Small intestine (tissue), 7 donors: ENCODE results near the gene ALDH3B2. TPM values are rescaled to one million over a fixed set of nuclear protein-coding genes. Genes with fewer than 3 reads are reported as not detected.
"Not testable (repeated sequence)": the region's sequence is repeated elsewhere in the genome, so short reads cannot be mapped to it uniquely, and the experiment has no call there.

Experiments
- DNase-seq, 2 donors: peaks; one replicate each; pipeline versions ENCODE4 v3.0.0 to v3.0.0-alpha.2; 2013
- FAIRE-seq: peaks from 2 replicates; lab custom pipeline; 2012; peaks lifted over from hg19 to GRCh38; lab: Jason Lieb, UNC
- H3K27ac ChIP-seq, 3 donors: one replicate each; pipeline ENCODE4 v1.5.1; 2013; ENCODE audit warnings: low read length in 2 of 3, mild to moderate bottlenecking in 2 of 3, control low read depth in 1 of 3, inconsistent platforms in 1 of 3, low read depth in 1 of 3, moderate library complexity in 1 of 3
- H3K27me3 ChIP-seq, 3 donors: one replicate each; pipeline ENCODE4 v1.6.1; 2013; ENCODE audit warnings: low read length in 3 of 3, inconsistent platforms in 1 of 3; ENCODE audit not compliant: control insufficient read depth in 3 of 3, insufficient read depth in 3 of 3
- H3K36me3 ChIP-seq, 3 donors: one replicate each; pipeline ENCODE4 v1.6.1; 2013; ENCODE audit warnings: low read length in 3 of 3, inconsistent platforms in 1 of 3, low read depth in 1 of 3, mild to moderate bottlenecking in 1 of 3, moderate library complexity in 1 of 3; ENCODE audit not compliant: control insufficient read depth in 3 of 3, insufficient read depth in 2 of 3
- H3K4me1 ChIP-seq, 3 donors: one replicate each; pipeline ENCODE4 v1.6.1; 2013; ENCODE audit warnings: low read length in 2 of 3, inconsistent platforms in 1 of 3, low read depth in 1 of 3, mild to moderate bottlenecking in 1 of 3, moderate library complexity in 1 of 3; ENCODE audit not compliant: control insufficient read depth in 3 of 3, insufficient read depth in 2 of 3
- H3K4me3 ChIP-seq, 3 donors: one replicate each; pipeline ENCODE4 v1.5.1; 2013; ENCODE audit warnings: low read length in 3 of 3, control low read depth in 1 of 3, inconsistent platforms in 1 of 3, low read depth in 1 of 3, mild to moderate bottlenecking in 1 of 3, moderate library complexity in 1 of 3
- H3K9me3 ChIP-seq, 2 donors: one replicate each; pipeline ENCODE4 v1.6.1; 2013; ENCODE audit warnings: low read depth in 1 of 2, low read length in 1 of 2; ENCODE audit not compliant: control insufficient read depth in 2 of 2, insufficient read depth in 1 of 2
- WGBS, 3 donors: extraction: QIAGEN DNeasy Blood & Tissue Kit; methylation state at CpG; one replicate each; pipeline ENCODE4 v1.1.7; 2013; 5-methylcytosine and 5-hydroxymethylcytosine counted together
- polyA plus RNA-seq, 4 donors: library from polyadenylated mRNA; stranded (reverse) in 3 of 4; unstranded in 1 of 4; fragments of 200-250 nt in 3 of 4; fragments of 120-200 nt in 1 of 4; gene quantifications; one replicate each; pipeline versions ENCODE4 v1.2.1 to v1.2.3, GENCODE V29; 2013
- donor health status: healthy with polysubstance abuse.
- donor health status: control.
- donor health status: control.
- donor health status: Bipolar disorder and iron deficiency.
- donor health status: healthy.

Gene ALDH3B2
- polyA plus RNA-seq, 4 donors, result 0.03 to 0.12 TPM; not detected in 2

- DNase-seq, H3K36me3 ChIP-seq, H3K4me1 ChIP-seq, FAIRE-seq, H3K9me3 ChIP-seq, H3K27me3 ChIP-seq, H3K27ac ChIP-seq, H3K4me3 ChIP-seq: not testable (repeated sequence)
- 73 to 80% (median 79%) methylated on average over 6 to 7 of the region's 7 CpGs for WGBS, 3 donors
Observed at GRCh38 chr11:67622905-67623304, 51.5 kb downstream of the ALDH3B2 start.

GRCh38 chr11:67621928-67622327 is 52.5 kb downstream of the ALDH3B2 start:
- H3K9me3 ChIP-seq, DNase-seq, H3K4me1 ChIP-seq, H3K27ac ChIP-seq, FAIRE-seq, H3K36me3 ChIP-seq, H3K27me3 ChIP-seq, H3K4me3 ChIP-seq: not testable (repeated sequence)
- 71 to 85% (median 79%) methylated on average over 3 of the region's 3 CpGs for WGBS, 3 donors

DNA sequence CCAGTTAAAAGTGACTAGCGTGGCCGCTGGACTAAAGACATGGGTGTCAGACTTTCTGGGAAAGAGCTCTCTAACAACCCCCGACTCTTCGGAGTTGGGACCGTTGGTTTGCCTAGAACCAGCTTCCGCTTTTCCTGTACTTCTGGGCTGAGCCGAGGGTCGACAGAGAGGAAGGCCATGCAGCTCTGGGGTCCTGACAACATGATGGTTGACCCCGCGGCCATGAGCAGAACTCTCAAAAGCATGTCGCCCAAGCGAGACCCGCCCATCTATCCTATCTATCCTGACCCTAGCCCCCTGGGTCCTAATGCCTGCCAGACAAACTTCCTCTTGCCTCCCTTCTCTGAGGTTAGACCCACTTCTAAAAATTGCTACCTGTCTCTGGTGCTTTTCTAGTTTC is 53.8 kb downstream of the ALDH3B2 start:
- H3K9me3 ChIP-seq, DNase-seq, FAIRE-seq, H3K4me3 ChIP-seq, H3K27me3 ChIP-seq, H3K36me3 ChIP-seq, H3K4me1 ChIP-seq, H3K27ac ChIP-seq: not testable (repeated sequence)
- 84 to 91% (median 87%) methylated on average over 13 of the region's 13 CpGs for WGBS, 3 donors

- H3K9me3 ChIP-seq, H3K36me3 ChIP-seq, DNase-seq, FAIRE-seq, H3K27ac ChIP-seq, H3K4me3 ChIP-seq, H3K4me1 ChIP-seq: not testable (repeated sequence)
- peaks cover 0 to 10% (median 0%) of the 10 kb centered on the region in 3 donors for H3K27me3 ChIP-seq
- 84 to 89% (median 88%) methylated on average over 33 of the region's 33 CpGs for WGBS, 3 donors
Observed at GRCh38 chr11:67619683-67620618, 54.5 kb downstream of the ALDH3B2 start.

GRCh38 chr11:67618901-67619659 is 55.3 kb downstream of the ALDH3B2 start:
- Histone ChIP-seq H3K4me1 (peaks cover 0 to 14% (median 0%) of the 10 kb centered on the region in 3 donors), H3K27me3 (peaks cover 0 to 10% (median 0%) of the 10 kb centered on the region in 3 donors)
- not testable (repeated sequence) for H3K4me3 ChIP-seq, FAIRE-seq, H3K27ac ChIP-seq, H3K36me3 ChIP-seq, DNase-seq, H3K9me3 ChIP-seq
- WGBS, 3 donors, result 90 to 96% (median 95%) methylated on average over 26 to 40 of the region's 40 CpGs

DNA sequence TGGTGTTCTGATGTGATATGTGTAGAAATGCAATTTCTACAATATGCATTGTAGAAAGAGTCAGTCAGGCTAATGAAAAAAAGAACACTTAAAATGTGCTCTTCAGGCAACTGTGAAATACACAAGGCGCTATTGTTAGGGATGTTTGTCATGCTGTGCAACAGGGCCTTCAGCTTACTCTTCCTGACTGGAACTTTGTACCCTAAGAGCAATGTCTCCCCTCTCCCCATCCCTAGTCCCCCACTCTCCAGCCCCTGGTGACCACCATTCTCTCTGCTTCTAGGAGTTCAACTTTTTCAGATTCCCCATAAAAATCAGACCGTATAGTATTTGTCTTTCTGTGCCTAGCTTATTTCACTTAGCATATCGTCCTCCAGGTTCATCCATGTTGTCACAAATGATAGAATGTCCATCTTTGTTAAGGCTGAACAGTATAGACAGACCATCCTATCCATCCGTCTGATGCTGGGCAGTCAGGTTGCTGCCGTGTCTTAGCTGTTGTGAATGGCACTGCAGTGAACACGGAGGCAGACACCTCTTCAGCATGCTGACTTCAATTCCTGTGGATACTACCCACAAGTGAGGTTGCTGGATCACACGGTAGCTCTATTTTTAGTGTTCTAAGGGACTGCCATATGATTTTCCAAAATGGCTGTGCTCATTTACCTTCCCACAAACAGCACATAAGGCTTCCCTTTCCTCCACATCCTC is 57.0 kb downstream of the ALDH3B2 start:
- H3K27me3 ChIP-seq, result peaks cover 0 to 10% (median 0%) of the 10 kb centered on the region in 3 donors
- peaks cover 0 to 13% (median 0%) of the 10 kb centered on the region in 3 donors for H3K4me1 ChIP-seq
- no peaks in the 10 kb centered on the region for H3K9me3 ChIP-seq
- H3K36me3 ChIP-seq, result peaks cover 0 to 13% (median 0%) of the 10 kb centered on the region in 3 donors
- no peak for DNase-seq
- 74 to 89% (median 81%) methylated on average over 7 of the region's 7 CpGs for WGBS, 3 donors
- no peak for FAIRE-seq
- H3K4me3 ChIP-seq, result no peak overlapping the region
- no peak overlapping the region for H3K27ac ChIP-seq

GRCh38 chr11:67616431-67617242 is 57.8 kb downstream of the ALDH3B2 start:
- H3K9me3 ChIP-seq, result no peaks in the 10 kb centered on the region
- peaks cover 0 to 21% (median 5%) of the 10 kb centered on the region in 3 donors for H3K36me3 ChIP-seq
- no peak overlapping the region for H3K27ac ChIP-seq
- H3K27me3 ChIP-seq, result peaks cover 0 to 10% (median 0%) of the 10 kb centered on the region in 3 donors
- peaks cover 0 to 13% (median 0%) of the 10 kb centered on the region in 3 donors for H3K4me1 ChIP-seq
- H3K4me3 ChIP-seq, result no peak overlapping the region
- FAIRE-seq (no peak), DNase-seq (no peak)
- 44 to 54% (median 47%) methylated on average over 10 to 11 of the region's 11 CpGs for WGBS, 3 donors
